Measurements from ENCODE around the gene SLMAP. TPM values are rescaled to one million over a fixed set of nuclear protein-coding genes. Genes with fewer than 3 reads are reported as not detected.

The SLMAP gene
- total RNA-seq, 4 donors from 2014 or later = 49.4 to 89.1 (median 61.3) TPM

GRCh38 chr3:57749542-57749941, 6.6 kb upstream of the SLMAP start:
- Histone ChIP-seq H3K27ac (no peak overlapping the region), H3K27me3 (no peaks in the 10 kb centered on the region), H3K9me3 (no peaks in the 10 kb centered on the region), H3K36me3 (no peaks in the 10 kb centered on the region), H3K4me1 (peaks cover 15% of the 10 kb centered on the region), H3K4me3 (no peak overlapping the region)
- TF ChIP-seq POLR2A (IDR thresholded peaks at IDR 0.05) = no peak
- TF ChIP-seq EP300 (IDR thresholded peaks at IDR 0.05) = no peak
- TF ChIP-seq POLR2AphosphoS5 (IDR thresholded peaks at IDR 0.05) = no peak
- no peak for TF ChIP-seq CTCF (IDR thresholded peaks at IDR 0.05)
- 87% methylated on average over 9 of the region's 9 CpGs for WGBS
- no peak for DNase-seq (ENCODE audit: low spot score in 2 of 2)

GRCh38 chr3:57752307-57752706, 3.8 kb upstream of the SLMAP start:
- Histone ChIP-seq H3K9me3 (no peaks in the 10 kb centered on the region), H3K4me1 (peaks cover 25% of the 10 kb centered on the region), H3K27ac (peak overlapping the region; percentile 59), H3K36me3 (no peaks in the 10 kb centered on the region), H3K27me3 (no peaks in the 10 kb centered on the region), H3K4me3 (no peak overlapping the region)
- DNase-seq (ENCODE audit: low spot score in 2 of 2) = no peak
- TF ChIP-seq POLR2AphosphoS5 (IDR thresholded peaks at IDR 0.05) (no peak), CTCF (IDR thresholded peaks at IDR 0.05) (no peak), POLR2A (IDR thresholded peaks at IDR 0.05) (no peak), EP300 (IDR thresholded peaks at IDR 0.05) (no peak)

- Histone ChIP-seq H3K36me3 (no peaks in the 10 kb centered on the region), H3K27me3 (no peaks in the 10 kb centered on the region), H3K9me3 (no peaks in the 10 kb centered on the region), H3K4me3 (no peak overlapping the region), H3K27ac (peak overlapping the region; percentile 19), H3K4me1 (peaks cover 32% of the 10 kb centered on the region)
- DNase-seq (ENCODE audit: low spot score in 2 of 2) = no peak
- TF ChIP-seq POLR2AphosphoS5 (IDR thresholded peaks at IDR 0.05) = no peak
- TF ChIP-seq EP300 (IDR thresholded peaks at IDR 0.05) = no peak
- no peak for TF ChIP-seq CTCF (IDR thresholded peaks at IDR 0.05)
- TF ChIP-seq POLR2A (IDR thresholded peaks at IDR 0.05) = no peak
Measured at GRCh38 chr3:57753016-57753415, 3.1 kb upstream of the SLMAP start.

GRCh38 chr3:57755368-57755675, 787 bp upstream of the SLMAP start:
- no peak for DNase-seq (ENCODE audit: low spot score in 2 of 2)
- H3K9me3 ChIP-seq = no peaks in the 10 kb centered on the region
- 0% methylated on average over 1 of the region's 1 CpG for WGBS
- TF ChIP-seq EP300 (IDR thresholded peaks at IDR 0.05) = no peak
- TF ChIP-seq POLR2AphosphoS5 (IDR thresholded peaks at IDR 0.05) = no peak
- TF ChIP-seq POLR2A (IDR thresholded peaks at IDR 0.05) = no peak
- no peak for TF ChIP-seq CTCF (IDR thresholded peaks at IDR 0.05)
- peaks cover 55% of the 10 kb centered on the region for H3K4me1 ChIP-seq
- H3K36me3 ChIP-seq = peaks cover 3% of the 10 kb centered on the region
- peak overlapping the region; percentile 88 for H3K27ac ChIP-seq
- peak overlapping the region; percentile 68 for H3K4me3 ChIP-seq
- H3K27me3 ChIP-seq = no peaks in the 10 kb centered on the region

- WGBS = 3% methylated on average over 13 of the region's 84 CpGs
- peak; percentile 80 to 83 for DNase-seq (ENCODE audit: low spot score in 2 of 2)
- TF ChIP-seq CTCF (IDR thresholded peaks at IDR 0.05) (no peak), POLR2AphosphoS5 (IDR thresholded peaks at IDR 0.05) (no peak), EP300 (IDR thresholded peaks at IDR 0.05) (no peak), POLR2A (IDR thresholded peaks at IDR 0.05) (no peak)
- Histone ChIP-seq H3K4me3 (peak overlapping the region; percentile 68), H3K27ac (peak overlapping the region; percentile 88), H3K27me3 (no peaks in the 10 kb centered on the region), H3K4me1 (peaks cover 55% of the 10 kb centered on the region), H3K9me3 (no peaks in the 10 kb centered on the region), H3K36me3 (peaks cover 6% of the 10 kb centered on the region)
Measured at GRCh38 chr3:57756528-57757401, 656 bp downstream of the SLMAP start.

All from suprapubic skin (tissue), 4 donors.